Measurements from ENCODE around the gene MORC3. TPM values are rescaled to one million over a fixed set of nuclear protein-coding genes. Genes with fewer than 3 reads are reported as not detected.

The MORC3 gene
- total and polyA plus RNA-seq, 9 of the 15 experiments (the other 6 are each of a cell fraction or from before 2014, with no cell fraction given), result 12.7 to 53.7 (median 36.0) TPM

GRCh38 chr21:36320421-36321324, 676 bp downstream of the MORC3 start (continued):
- TF ChIP-seq, protein P1, sequence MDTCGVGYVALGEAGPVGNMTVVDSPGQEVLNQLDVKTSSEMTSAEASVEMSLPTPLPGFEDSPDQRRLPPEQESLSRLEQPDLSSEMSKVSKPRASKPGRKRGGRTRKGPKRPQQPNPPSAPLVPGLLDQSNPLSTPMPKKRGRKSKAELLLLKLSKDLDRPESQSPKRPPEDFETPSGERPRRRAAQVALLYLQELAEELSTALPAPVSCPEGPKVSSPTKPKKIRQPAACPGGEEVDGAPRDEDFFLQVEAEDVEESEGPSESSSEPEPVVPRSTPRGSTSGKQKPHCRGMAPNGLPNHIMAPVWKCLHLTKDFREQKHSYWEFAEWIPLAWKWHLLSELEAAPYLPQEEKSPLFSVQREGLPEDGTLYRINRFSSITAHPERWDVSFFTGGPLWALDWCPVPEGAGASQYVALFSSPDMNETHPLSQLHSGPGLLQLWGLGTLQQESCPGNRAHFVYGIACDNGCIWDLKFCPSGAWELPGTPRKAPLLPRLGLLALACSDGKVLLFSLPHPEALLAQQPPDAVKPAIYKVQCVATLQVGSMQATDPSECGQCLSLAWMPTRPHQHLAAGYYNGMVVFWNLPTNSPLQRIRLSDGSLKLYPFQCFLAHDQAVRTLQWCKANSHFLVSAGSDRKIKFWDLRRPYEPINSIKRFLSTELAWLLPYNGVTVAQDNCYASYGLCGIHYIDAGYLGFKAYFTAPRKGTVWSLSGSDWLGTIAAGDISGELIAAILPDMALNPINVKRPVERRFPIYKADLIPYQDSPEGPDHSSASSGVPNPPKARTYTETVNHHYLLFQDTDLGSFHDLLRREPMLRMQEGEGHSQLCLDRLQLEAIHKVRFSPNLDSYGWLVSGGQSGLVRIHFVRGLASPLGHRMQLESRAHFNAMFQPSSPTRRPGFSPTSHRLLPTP (IDR thresholded peaks at IDR 0.05; ENCODE audit: borderline replicate concordance, extremely low read depth, insufficient read length), result no peak
- TF ChIP-seq FOSL1 (tag; conservative IDR thresholded peaks at IDR 0.05) (peak; percentile 45; the same call in 1 of the 2 replicates), JUN (IDR thresholded peaks at IDR 0.05; ENCODE audit: borderline replicate concordance, low read depth, low read length) (no peak; the same call in 1 of the 2 replicates), JUN (CRISPR knock-in tag; IDR thresholded peaks at IDR 0.05; ENCODE audit: borderline replicate concordance) (no peak), FIP1L1 (IDR thresholded peaks at IDR 0.05; ENCODE audit: low read depth, low read length, poor library complexity, severe bottlenecking) (peak; percentile 95), ZNF717 (CRISPR knock-in tag; IDR thresholded peaks at IDR 0.05) (no peak), ZBTB7A (IDR thresholded peaks at IDR 0.05; ENCODE audit: borderline replicate concordance, control insufficient read depth, low read depth, low read length) (peak; percentile 31; the same call in 1 of the 2 replicates), KLF16 (IDR thresholded peaks at IDR 0.05) (peak; percentile 60; the same call in 1 of the 2 replicates), ZBTB26 (CRISPR knock-in tag; IDR thresholded peaks at IDR 0.05) (no peak), ZNF217 (CRISPR knock-in tag; IDR thresholded peaks at IDR 0.05) (no peak), HNRNPLL (IDR thresholded peaks at IDR 0.05; ENCODE audit: low read depth, low read length, poor library complexity, severe bottlenecking) (no peak)
- TF ChIP-seq, protein P2, sequence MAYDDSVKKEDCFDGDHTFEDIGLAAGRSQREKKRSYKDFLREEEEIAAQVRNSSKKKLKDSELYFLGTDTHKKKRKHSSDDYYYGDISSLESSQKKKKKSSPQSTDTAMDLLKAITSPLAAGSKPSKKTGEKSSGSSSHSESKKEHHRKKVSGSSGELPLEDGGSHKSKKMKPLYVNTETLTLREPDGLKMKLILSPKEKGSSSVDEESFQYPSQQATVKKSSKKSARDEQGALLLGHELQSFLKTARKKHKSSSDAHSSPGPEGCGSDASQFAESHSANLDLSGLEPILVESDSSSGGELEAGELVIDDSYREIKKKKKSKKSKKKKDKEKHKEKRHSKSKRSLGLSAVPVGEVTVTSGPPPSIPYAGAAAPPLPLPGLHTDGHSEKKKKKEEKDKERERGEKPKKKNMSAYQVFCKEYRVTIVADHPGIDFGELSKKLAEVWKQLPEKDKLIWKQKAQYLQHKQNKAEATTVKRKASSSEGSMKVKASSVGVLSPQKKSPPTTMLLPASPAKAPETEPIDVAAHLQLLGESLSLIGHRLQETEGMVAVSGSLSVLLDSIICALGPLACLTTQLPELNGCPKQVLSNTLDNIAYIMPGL (CRISPR knock-in tag; IDR thresholded peaks at IDR 0.05), result no peak
- TF ChIP-seq, protein P3, sequence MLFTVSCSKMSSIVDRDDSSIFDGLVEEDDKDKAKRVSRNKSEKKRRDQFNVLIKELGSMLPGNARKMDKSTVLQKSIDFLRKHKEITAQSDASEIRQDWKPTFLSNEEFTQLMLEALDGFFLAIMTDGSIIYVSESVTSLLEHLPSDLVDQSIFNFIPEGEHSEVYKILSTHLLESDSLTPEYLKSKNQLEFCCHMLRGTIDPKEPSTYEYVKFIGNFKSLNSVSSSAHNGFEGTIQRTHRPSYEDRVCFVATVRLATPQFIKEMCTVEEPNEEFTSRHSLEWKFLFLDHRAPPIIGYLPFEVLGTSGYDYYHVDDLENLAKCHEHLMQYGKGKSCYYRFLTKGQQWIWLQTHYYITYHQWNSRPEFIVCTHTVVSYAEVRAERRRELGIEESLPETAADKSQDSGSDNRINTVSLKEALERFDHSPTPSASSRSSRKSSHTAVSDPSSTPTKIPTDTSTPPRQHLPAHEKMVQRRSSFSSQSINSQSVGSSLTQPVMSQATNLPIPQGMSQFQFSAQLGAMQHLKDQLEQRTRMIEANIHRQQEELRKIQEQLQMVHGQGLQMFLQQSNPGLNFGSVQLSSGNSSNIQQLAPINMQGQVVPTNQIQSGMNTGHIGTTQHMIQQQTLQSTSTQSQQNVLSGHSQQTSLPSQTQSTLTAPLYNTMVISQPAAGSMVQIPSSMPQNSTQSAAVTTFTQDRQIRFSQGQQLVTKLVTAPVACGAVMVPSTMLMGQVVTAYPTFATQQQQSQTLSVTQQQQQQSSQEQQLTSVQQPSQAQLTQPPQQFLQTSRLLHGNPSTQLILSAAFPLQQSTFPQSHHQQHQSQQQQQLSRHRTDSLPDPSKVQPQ (CRISPR knock-in tag; IDR thresholded peaks at IDR 0.05; ENCODE audit: borderline replicate concordance), result no peak
- TF ChIP-seq, protein P4, sequence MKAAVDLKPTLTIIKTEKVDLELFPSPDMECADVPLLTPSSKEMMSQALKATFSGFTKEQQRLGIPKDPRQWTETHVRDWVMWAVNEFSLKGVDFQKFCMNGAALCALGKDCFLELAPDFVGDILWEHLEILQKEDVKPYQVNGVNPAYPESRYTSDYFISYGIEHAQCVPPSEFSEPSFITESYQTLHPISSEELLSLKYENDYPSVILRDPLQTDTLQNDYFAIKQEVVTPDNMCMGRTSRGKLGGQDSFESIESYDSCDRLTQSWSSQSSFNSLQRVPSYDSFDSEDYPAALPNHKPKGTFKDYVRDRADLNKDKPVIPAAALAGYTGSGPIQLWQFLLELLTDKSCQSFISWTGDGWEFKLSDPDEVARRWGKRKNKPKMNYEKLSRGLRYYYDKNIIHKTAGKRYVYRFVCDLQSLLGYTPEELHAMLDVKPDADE (conservative IDR thresholded peaks at IDR 0.05; ENCODE audit: control insufficient read depth, low read depth, low read length), result 0 out of 2 replicates have a peak, but pooled peaks have one; percentile 39
